ENCODE measurements around the gene IPO4.

Gene IPO4

DNA sequence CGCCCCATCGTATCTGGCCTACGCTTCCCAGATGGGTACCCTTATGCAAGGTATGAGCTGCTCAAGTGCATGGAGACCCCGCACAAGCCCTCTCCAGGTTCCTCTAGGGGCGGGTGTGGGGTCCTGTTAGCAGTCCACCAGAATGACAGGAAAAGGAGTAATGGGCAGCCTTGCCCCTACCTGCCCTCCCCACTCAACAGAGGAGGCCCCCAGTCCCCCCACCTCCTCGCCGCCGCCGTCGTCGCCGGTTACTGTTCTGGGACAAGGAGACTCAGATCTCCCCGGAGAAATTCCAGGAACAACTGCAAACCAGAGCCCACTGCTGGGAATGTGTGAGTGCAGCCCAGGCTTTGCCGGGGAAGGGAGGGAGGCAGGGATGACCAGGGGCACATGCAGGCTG, 10.7 kb downstream of the IPO4 start:
- no peak for DNase-seq

DNA sequence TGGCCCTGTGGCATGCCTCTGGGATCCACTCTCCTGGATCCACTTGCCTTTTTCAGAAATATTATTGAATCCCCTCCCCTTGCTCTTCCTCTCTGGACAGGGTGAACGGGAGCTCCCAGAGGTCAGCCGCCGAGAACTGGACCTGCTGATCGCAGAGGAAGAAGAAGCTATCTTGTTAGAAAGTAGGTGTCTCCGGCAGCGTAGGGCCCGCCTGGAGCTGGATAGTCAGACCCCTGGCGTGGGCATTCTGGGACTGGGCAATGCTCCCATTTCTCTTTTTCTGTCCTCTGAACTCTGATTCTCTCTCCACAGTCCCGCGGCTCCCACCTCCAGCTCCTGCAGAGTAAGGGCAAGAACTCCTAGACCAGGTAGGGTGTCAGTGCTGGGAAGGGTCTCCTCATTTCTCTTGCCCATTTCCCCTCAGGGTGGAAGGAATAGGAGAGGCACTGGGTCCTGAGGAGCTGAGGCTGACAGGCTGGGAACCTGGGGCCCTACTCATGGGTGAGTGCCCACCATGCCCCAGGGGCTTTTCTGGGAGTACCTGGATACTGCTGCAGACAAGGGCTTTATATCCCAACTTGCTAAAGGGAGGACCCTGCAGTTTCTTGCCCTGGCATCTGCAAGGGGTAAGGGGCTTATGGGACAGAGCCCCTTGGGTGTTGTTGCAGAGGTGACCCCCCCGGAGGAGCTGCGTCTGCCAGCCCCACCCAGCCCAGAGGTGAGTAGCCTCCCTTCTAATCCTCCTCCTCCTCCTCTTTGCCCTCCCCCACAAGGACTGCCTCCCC, 11.4 kb downstream of the IPO4 start:
- no peak for DNase-seq

DNA sequence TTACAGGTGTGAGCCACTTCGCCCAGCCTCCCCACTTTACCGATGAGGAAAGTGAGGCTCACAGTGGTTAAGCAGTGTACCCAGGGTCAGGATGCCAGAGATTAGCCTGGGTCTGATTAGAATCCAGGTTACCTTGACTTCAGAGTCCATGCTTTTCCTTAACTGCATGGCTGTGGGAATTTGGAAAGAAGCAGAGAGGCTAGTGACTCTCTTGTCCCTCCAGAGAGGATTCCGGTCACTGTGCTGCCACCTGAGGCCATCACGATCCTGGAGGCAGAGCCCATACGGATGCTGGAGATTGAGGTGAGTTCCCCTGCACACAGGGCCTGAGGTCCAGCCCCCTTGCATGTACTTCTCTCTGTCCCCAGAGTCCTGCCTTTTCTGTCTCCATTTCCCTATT, 12.0 kb downstream of the IPO4 start:
- no peak for DNase-seq

DNA sequence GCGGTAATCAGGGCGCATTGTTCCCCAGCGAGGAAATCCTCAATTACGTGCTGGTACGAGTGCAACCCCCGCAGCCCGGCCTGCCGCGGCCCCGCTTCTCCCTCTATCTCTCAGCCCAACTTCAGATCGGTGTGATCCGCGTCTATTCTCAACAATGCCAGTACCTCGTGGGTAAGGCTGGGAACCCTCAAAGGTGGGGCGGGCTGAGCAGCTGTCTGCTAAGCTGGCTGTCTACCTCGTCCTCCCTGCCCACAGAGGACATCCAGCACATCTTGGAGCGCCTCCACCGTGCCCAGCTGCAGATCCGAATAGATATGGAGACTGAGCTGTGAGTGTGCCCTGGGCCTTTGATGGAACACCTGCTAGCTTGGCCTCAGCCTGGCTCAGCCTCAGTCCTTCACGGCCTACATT, 15.7 kb downstream of the IPO4 start:
- peak in 9 of 58 donors; percentile 20 to 48 (median 27) for DNase-seq

DNA sequence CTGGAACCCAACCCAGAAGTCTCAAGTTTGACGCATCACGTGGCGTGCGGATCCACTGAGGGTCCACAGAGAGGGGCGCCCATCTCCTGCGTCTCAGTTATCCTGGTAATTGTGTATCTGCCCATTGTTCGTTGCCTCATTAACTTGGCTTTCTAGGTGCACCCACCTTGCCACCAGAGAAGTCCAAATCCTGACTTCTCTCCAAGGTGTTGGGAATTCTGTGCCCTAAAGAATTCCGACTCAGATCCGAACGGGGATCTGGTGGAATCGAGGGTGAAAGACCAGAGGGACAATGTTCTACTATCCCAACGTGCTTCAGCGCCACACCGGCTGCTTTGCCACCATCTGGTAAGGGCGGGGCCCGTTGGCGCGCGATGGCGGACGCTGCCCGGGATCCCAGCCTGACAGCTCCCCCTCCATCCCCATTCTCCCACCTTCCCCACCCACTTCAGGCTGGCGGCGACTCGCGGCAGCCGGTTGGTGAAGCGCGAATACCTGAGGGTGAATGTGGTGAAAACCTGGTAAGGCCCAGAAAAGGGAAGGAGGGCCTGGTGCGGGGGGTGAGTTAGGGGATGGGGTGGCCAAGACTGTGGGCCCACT, 16.3 kb downstream of the IPO4 start:
- DNase-seq: peak in 9 of 58 donors; percentile 8 to 48 (median 36)

DNA sequence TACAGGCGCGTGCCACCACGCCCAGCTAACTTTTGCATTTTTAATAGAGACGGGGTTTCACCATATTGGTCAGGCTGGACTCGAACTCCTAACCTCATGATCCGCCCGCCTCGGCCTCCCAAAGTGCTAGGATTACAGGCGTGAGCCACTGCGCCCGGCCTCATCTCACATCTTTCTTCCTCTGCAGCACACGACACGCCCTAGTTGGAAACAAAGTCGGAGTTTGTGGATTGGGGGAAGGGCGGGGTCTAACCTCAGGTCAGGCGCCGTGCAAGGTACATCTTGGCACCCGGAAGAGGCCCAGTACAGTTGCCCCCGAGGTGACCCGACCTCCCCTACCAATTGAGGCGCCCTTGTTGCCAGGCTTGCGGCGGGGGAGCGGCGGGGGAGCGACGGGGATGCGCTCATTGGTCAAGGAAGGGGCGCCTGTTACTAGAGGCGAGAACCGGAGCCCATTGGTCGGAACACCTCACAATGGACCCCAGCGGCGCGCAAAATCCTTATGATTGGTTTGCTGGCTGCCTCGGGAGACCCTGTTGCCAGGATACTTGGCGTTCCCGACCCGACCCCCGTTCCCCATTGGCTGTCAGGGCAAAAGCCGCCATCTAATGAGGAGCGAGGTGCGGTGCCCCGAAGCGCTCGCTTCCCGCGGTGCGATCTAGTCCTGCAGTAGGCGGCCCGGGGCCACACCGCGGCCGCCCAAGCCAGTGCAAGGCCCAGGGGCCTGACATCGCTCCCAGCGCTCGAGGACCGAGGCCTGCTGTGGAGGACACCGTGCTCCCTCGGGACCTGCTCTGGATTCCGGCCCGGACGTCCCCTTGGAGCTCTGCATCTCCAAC, 17.0 kb downstream of the IPO4 start, which contains the start of gene REC8:
REC8 (plus strand) TSS at position 659 of the 839 bp plus-strand sequence. CDS start 473 bp downstream, outside the sequence.
- peak; percentile 63 to 98 (median 91) for DNase-seq

DNA sequence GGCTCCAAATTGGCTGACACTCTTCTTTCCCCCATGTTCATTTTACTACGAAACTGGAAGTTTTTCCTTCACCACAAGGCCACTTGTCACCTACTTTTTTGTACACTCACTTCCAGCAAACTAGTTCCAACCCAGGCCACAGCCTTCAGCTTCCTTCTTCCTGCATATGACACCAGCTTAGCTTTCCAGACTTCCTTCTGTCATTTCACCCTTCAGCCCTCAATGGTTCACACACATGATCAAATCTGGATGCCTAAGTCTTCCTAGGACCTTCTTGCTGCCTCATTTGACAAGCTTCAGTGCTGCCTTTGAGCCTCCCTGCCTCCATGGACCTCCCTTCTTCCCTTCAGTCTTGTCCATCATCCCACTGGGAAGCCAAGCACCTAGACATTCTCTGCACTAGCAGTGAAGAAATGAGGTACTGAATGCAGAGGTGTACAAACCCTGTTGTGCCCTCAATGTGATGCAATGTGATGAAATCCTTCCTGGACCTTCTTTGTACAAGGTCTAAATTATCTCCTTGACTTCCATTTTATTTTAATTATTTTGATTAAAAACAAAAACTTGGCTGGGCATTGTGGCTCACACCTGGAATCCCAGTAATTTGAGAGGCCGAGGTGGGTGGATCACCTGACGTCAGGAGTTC, 21.0 kb downstream of the IPO4 start:
- DNase-seq: no peak

DNA sequence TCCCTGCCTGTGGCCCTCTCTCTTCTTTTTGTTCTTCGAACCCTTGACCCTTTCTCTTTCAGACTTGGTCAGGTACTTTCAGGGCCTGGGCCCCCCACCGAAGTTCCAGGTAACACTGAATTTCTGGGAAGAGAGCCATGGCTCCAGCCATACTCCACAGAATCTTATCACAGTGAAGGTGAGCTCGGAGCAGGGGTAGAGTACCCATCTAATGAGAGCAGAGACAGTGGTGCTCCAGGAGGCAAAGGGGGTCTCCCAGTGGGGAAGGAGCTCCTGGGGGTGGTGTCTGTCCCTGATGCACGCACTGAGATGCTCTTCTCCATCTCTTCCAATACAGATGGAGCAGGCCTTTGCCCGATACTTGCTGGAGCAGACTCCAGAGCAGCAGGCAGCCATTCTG, 22.8 kb downstream of the IPO4 start:
- DNase-seq: no peak

DNA sequence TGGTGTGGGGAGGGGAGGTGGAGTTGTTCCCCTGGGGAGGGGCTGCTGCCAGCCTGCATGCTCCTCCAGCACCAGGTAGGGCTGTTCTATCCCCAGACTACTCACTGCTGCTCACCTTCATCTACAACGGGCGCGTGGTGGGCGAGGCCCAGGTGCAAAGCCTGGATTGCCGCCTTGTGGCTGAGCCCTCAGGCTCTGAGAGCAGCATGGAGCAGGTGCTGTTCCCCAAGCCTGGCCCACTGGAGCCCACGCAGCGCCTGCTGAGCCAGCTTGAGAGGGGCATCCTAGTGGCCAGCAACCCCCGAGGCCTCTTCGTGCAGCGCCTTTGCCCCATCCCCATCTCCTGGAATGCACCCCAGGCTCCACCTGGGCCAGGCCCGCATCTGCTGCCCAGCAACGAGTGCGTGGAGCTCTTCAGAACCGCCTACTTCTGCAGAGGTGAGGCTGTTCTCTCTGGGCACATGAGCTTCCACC, 24.1 kb downstream of the IPO4 start:
- DNase-seq: no peak

DNA sequence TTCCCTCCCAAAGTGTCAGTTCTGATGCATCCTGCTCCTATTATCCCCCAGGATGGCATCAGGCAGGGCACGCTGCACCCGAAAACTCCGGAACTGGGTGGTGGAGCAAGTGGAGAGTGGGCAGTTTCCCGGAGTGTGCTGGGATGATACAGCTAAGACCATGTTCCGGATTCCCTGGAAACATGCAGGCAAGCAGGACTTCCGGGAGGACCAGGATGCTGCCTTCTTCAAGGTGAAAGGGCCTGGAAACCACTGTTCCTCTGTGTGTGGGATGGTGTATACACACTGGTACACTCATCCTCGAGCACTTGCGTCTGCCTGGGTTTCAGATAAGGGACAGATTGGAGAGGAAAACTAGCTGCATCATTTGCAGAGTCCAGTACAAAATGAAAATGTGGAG, 26.5 kb downstream of the IPO4 start:
- DNase-seq: peak in 2 of 58 donors; percentile 10 to 35

DNA sequence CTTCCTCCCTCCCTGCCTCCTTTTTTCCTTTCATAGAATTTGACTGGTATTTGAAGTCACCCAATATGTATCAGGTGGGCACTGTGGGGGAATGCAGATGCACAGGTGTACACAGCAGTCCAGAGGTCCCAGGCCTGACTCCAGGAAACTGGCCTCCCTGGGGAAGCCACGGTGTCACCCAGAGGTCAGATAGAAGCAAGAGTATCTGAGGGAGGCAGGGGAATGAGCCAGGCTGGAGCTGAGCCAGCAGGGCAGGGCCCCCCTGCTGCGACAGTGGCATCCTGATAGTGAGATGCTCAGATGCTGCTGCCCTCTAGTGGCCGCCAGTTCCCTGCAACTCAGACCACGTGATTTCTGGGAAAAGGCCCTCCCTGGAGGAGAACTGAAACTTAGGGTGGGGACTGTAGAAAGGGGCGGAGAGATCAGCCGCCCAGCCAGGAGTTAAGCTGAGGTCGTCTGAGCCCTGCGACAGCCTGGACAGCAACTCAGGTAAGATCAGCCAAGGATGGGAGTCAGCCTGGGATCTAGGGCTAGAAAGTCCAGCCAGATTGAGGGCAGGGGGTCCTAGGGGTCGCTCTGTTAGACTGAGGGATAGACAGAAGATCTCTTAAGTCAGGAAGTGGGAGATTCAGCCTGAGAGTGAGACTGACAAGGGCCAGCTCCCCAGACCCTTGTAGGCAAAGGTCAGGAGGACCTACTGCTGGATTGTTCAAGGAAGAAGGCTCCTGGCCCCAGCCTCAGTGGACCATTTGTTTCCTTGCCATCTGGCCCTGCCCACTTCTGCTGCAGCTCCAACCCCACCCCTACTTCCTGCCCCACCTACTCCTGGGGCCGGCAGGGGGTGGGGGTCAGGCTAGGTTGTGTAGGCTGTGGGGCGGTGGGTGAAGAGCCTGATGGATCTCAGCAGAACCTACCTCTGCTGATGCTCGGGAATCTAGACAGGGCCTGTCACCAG, 27.5 kb downstream of the IPO4 start, which contains the start of gene IRF9:
IRF9 (plus strand) TSS at position 416 of the 955 bp plus-strand sequence. CDS start 880 bp downstream, outside the sequence.
- peak; percentile 43 to 99 (median 92) for DNase-seq

DNA sequence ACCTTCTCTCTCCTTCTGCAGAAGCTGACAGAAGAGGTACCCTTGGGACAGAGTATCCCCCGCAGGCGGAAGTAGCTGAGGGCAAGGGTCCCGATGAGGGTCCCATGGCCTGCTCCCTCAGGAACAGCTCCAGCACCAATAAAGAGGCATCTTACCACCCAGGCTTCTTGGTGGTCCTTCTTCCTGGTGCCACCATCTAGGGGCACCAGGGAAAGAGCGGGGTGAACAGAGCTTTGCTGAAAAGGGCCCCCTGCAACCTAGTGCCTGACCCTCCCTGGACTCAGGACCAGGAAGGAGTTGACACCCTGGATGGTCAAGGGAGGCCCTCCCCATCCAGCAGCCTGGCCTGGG, 28.1 kb downstream of the IPO4 start:
- no peak for DNase-seq

DNA sequence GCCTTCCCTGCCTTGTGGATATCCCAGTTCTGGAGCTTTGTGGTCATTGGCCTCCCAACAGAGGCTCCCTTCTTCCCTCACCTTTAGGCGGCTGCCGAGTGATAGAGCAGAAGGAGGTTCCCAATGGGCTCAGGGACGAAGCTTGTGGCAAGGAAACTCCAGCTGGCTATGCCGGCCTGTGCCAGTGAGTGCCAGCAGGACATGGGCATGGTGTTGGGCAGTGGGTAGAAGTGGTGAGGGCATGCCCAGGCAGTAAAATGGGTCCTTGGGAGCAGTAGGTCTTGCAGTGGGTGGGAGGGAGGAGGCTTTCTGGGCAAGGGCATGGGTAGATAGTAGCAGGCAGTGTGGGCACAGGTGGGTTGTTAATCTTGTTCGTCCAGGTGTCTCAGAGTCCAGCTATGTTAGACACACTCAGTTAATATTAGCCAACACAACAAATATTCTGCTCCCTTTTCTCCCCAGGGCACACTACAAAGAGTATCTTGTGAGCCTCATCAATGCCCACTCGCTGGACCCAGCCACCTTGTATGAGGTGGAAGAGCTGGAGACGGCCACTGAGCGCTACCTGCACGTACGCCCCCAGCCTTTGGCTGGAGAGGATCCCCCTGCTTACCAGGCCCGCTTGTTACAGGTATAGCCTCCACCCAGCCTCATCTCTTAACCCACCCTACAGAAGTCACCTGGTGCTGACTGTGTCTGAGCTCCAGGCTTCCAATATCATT, 28.7 kb downstream of the IPO4 start:
- DNase-seq: no peak

DNA sequence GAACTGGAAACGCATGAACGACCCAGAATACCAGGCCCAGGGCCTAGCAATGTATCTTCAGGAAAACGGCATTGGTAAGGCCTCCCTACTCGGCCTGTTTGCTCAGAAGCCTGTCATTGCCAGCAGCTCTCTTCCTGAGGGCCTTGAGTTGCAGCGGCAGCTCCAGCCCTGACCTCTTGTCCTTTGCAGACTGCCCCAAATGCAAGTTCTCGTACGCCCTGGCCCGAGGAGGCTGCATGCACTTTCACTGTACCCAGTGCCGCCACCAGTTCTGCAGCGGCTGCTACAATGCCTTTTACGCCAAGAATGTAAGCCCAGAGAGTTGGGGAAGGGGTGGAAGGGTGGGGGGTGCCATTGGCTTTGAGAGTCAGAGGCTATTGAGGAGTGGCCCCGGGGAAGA, 31.3 kb downstream of the IPO4 start:
- no peak for DNase-seq

DNA sequence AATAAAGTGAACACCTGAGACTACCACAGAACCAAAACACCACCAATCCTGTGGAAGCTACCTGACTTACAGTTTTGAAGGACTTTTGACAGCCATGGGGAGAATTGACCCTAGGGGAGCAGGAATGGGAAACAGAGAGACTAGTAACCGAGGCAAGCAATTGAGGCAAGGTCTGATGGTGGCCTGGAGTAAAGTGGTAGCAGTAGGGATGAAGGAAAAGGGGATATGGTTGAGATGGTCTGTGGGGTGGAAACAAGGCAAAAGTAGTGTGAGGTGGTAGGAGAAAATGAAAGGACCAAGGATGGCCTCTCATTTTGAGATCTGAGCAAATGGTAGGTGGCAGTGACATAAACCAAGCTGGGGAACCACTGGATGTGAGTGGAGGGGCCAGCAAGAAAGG, 31.8 kb downstream of the IPO4 start:
- DNase-seq: no peak

DNA sequence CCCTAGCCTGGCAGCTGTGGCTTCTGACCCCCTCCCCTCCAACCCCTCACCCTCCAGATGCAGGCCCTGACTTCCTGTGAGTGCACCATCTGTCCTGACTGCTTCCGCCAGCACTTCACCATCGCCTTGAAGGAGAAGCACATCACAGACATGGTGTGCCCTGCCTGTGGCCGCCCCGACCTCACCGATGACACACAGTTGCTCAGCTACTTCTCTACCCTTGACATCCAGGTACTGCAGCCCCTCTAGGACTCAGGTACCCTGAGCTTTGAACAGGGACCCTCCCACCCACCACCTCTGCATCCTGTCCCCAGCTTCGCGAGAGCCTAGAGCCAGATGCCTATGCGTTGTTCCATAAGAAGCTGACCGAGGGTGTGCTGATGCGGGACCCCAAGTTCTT, 33.5 kb downstream of the IPO4 start:
- DNase-seq: no peak

DNA sequence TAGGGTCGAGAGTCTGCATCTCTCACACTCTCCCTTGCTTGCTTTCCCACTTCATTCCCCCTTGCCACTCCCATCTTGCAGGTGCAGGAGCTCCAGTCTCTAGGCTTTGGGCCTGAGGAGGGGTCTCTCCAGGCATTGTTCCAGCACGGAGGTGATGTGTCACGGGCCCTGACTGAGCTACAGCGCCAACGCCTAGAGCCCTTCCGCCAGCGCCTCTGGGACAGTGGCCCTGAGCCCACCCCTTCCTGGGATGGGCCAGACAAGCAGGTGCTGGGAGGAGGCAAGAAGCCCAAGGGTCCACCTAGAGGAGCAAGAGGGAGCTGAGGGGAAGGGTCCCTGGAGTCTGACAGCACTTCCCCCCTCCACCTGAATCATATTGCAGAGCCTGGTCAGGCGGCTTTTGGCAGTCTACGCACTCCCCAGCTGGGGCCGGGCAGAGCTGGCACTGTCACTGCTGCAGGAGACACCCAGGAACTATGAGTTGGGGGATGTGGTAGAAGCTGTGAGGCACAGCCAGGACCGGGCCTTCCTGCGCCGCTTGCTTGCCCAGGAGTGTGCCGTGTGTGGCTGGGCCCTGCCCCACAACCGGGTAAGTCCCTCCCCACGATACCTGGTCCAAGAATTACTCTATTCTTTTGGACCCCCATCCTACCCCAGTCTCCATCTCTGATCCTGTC, 37.1 kb downstream of the IPO4 start:
- DNase-seq: no peak

DNA sequence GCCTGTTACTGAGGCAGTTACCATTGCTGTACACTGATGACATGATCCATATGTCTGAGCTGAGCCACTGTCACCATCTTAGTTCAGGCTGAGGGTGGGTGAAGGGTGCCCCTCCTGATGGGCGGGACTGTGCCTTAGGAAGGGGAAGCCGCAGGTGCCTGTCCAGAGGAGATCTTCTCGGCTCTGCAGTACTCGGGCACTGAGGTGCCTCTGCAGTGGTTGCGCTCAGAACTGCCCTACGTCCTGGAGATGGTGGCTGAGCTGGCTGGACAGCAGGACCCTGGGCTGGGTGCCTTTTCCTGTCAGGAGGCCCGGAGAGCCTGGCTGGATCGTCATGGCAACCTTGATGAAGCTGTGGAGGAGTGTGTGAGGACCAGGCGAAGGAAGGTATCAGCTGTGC, 37.6 kb downstream of the IPO4 start:
- no peak for DNase-seq

DNA sequence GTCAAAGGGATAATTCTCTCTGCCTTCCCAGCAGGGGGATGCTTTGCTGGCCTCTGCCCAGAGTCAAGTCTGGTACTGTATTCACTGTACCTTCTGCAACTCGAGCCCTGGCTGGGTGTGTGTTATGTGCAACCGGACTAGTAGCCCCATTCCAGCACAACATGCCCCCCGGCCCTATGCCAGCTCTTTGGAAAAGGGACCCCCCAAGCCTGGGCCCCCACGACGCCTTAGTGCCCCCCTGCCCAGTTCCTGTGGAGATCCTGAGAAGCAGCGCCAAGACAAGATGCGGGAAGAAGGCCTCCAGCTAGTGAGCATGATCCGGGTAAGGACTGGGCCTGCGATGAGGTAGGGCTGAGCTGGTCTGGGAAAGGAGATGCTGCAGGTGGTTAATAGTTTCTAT, 38.0 kb downstream of the IPO4 start:
- DNase-seq: no peak
